ENCODE results near the gene XAB2. TPM values are rescaled to one million over a fixed set of nuclear protein-coding genes. Genes with fewer than 3 reads are reported as not detected.
A peak's percentile ranks its signal among the peaks of the same experiment; 100 is the strongest.

XAB2 gene
- total RNA-seq, 2 experiments from 2014 or later = 50.7 to 54.1 TPM

DNA sequence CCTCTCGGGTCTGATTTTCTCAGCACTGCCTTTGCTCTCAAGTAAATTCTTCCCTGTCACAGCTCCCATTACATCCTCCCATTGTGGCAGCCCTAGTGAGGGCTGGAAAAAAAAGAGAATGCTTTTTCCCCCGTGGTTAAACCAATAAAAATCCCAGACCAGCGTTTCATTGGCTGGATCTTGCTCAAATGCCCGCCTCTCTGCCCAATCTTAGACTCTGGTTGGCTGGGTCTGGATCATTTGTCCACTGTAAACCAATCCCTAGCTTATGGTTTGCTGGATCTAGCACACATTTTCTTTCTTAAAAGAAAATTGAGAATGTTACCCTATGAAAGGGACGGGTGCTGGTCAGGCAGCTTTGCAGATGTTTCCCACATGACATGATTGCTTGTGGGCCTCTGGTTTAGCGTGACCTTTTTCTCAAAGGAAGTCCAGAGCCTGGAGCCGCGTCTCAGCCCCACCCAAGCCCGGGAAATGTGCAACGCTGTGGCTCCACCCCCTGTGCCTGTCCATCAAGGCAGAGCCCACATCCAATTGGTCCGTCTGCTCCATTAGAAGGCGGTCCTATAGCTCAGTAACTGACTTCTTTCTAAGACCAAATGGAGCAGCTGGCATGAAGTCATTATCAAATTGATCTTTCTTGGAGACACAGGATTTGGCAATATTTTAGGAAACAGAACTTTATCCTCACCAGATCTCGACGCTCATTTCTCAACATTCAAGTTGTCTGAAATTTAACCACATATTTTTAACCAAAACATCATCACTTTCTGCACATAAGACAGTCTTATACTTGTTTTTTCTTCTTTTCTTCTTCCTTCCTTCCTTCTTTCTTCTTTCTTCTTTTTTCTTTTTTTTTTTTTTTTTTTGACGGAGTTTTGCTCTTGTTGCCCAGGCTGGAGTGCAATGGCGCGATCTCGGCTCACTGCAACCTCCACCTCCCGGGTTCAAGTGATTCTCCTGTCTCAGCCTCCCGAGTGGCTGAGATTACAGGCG is 45.0 kb upstream of the XAB2 start:
- peaks cover 53% of the 10 kb centered on the region for H3K27me3 Mint-ChIP-seq
- CTCF ChIA-PET = interaction anchor here (1.3 to 2.4 kb wide), 3 partner anchors 22 to 178 kb away, joined by 3 to 11 read pairs (median 4); no protein-coding TSS in a partner anchor
- H3K4me3 Mint-ChIP-seq = no peak overlapping the region
- H3K4me1 Mint-ChIP-seq (ENCODE audit: low read depth) = peaks cover 43% of the 10 kb centered on the region
- POLR2A ChIA-PET = no interaction called here
- no peak overlapping the region for H3K27ac Mint-ChIP-seq
- ATAC-seq (peak; percentile 45), DNase-seq (peak; percentile 57)
- intact Hi-C loops (cut with micrococcal nuclease) = no loop called here
- no peaks in the 10 kb centered on the region for H3K36me3 Mint-ChIP-seq (ENCODE audit: low read depth)
- TF ChIP-seq CTCF (IDR thresholded peaks at IDR 0.05) = no peak
- H3K9me3 Mint-ChIP-seq = no peaks in the 10 kb centered on the region

- no peak for TF ChIP-seq CTCF (IDR thresholded peaks at IDR 0.05)
- ChIA-PET POLR2A (no interaction called here), CTCF (interaction anchor here (0.9 kb wide), 1 partner anchor 8 kb away, joined by 8 read pairs; the partner anchor contains the start of gene TRAPPC5)
- Mint-ChIP-seq H3K9me3 (no peaks in the 10 kb centered on the region), H3K4me1 (ENCODE audit: low read depth) (peaks cover 34% of the 10 kb centered on the region), H3K4me3 (no peak overlapping the region), H3K36me3 (ENCODE audit: low read depth) (no peaks in the 10 kb centered on the region), H3K27ac (no peak overlapping the region), H3K27me3 (peaks cover 44% of the 10 kb centered on the region)
- DNase-seq (no peak), ATAC-seq (no peak)
- intact Hi-C loops (cut with micrococcal nuclease) = no loop called here
Observed at GRCh38 chr19:7672522-7672921, 43.2 kb upstream of the XAB2 start.

GRCh38 chr19:7670790-7671189 is 41.4 kb upstream of the XAB2 start:
- intact Hi-C loops (cut with micrococcal nuclease) = no loop called here
- Mint-ChIP-seq H3K27ac (peak overlapping the region; percentile 42), H3K27me3 (peaks cover 31% of the 10 kb centered on the region), H3K4me1 (ENCODE audit: low read depth) (peaks cover 19% of the 10 kb centered on the region), H3K36me3 (ENCODE audit: low read depth) (no peaks in the 10 kb centered on the region), H3K9me3 (no peaks in the 10 kb centered on the region), H3K4me3 (peak overlapping the region; percentile 50)
- CTCF ChIA-PET = interaction anchor here (1.0 to 4.4 kb wide), 4 partner anchors 10 to 129 kb away, joined by 5 to 28 read pairs (median 7); partner anchors contain the start of gene TRAPPC5
- ATAC-seq (no peak), DNase-seq (no peak)
- TF ChIP-seq CTCF (IDR thresholded peaks at IDR 0.05) = no peak
- POLR2A ChIA-PET = interaction anchor here (1.2 to 2.8 kb wide), 2 partner anchors 13 to 16 kb away, joined by 3 to 11 read pairs; no protein-coding TSS in a partner anchor

GRCh38 chr19:7670150-7670783 is 40.9 kb upstream of the XAB2 start:
- CTCF ChIA-PET = interaction anchor here (1.0 to 4.4 kb wide), 5 partner anchors 11 to 130 kb away, joined by 5 to 28 read pairs (median 7); partner anchors contain the start of gene TRAPPC5
- intact Hi-C loops (cut with micrococcal nuclease) = no loop called here
- Mint-ChIP-seq H3K4me1 (ENCODE audit: low read depth) (peaks cover 18% of the 10 kb centered on the region), H3K27ac (peak overlapping the region; percentile 42), H3K27me3 (peaks cover 29% of the 10 kb centered on the region), H3K36me3 (ENCODE audit: low read depth) (no peaks in the 10 kb centered on the region), H3K4me3 (peak overlapping the region; percentile 50), H3K9me3 (no peaks in the 10 kb centered on the region)
- peak; percentile 45 for ATAC-seq
- POLR2A ChIA-PET = interaction anchor here (1.2 to 2.8 kb wide), 2 partner anchors 12 to 16 kb away, joined by 3 to 11 read pairs; no protein-coding TSS in a partner anchor
- DNase-seq = peak; percentile 58
- TF ChIP-seq CTCF (IDR thresholded peaks at IDR 0.05) = no peak
